GM12872 (cell line): ENCODE data around the gene CNTRL.

Experiments
- CTCF ChIP-seq: IDR thresholded peaks from 3 replicates; pipeline ENCODE4 v1.5.1; 2011; ENCODE audit warnings: low read depth, mild to moderate bottlenecking, low read length, moderate library complexity; ENCODE audit not compliant: insufficient read depth

The CNTRL gene

GRCh38 chr9:121185178-121185745 lies 110.5 kb downstream of the CNTRL start:
- no peak for TF ChIP-seq CTCF

- no peak for TF ChIP-seq CTCF
Observed at GRCh38 chr9:121185774-121186403, 111.1 kb downstream of the CNTRL start.

GRCh38 chr9:121187636-121188305 lies 113.0 kb downstream of the CNTRL start:
- TF ChIP-seq CTCF, result no peak

GRCh38 chr9:121189006-121189405 lies 114.3 kb downstream of the CNTRL start:
- TF ChIP-seq CTCF, result no peak

GRCh38 chr9:121189660-121190059 lies 114.9 kb downstream of the CNTRL start:
- TF ChIP-seq CTCF, result no peak

DNA sequence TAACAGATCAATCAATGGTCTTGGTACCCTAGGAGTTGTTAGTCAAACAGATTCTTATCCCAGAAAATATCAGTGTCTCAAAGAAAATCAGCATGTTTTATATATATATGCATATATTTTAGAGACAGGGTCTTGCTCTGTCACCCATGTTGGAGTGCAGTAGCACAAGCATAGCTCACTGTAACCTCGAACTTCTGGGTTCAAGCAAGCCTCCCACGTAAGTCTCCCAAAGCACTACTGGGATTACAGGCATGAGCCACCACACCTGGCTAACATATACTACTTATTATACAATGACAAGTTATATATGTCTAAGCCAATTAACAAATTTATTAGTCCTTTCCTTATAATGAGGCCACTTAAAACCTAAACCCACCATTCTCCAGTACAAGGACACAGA lies 116.5 kb downstream of the CNTRL start:
- no peak for TF ChIP-seq CTCF

DNA sequence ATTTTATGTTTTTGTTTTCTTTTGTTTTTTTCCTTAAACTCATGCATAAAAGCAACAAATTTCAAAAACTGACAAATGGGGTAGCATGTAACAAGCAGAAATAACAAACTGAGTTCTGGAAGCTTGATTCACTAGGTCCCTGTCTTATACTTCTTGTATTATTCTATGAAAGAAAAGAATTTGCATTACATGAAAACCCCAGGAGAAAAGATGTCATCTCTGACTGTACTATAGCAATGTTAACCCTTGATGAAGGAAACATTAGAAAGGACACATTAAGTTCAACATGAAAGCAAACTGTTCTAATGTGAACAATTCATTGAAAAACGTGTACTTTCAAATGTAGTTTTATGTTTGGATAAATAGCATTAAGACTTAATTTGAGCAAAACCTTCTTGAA lies 117.8 kb downstream of the CNTRL start:
- no peak for TF ChIP-seq CTCF
